Measurements from ENCODE around the gene LRFN4.

The LRFN4 gene

GRCh38 chr11:66864924-66865697 lies 8.2 kb downstream of the LRFN4 start:
- DNase-seq (ENCODE audit: low spot score), result peak; percentile 15
- TF ChIP-seq CTCF (IDR thresholded peaks at IDR 0.05; ENCODE audit: extremely low read depth, missing control alignments), result no peak

DNA sequence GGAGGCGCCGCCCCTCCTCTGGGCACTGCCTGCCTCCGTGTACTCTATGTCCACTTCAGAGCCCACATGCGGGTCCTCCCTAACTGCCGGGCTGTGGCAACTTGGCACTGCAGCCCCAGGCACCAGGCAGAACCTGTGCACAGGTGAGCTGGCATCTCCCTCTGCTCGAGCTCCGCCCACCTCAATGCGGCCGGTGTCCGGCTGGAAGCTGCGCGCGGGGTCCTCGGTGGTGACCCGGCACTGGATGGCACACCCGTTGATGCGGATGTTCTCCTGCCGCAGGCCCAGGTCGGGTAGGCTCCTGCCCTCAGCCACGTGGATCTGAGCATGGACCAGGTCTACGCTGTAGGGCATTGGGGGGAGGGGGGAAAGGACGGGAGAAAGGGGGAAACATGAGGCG lies 9.1 kb downstream of the LRFN4 start:
- no peak for DNase-seq (ENCODE audit: low spot score)
- TF ChIP-seq CTCF (IDR thresholded peaks at IDR 0.05; ENCODE audit: extremely low read depth, missing control alignments), result no peak

GRCh38 chr11:66866511-66866986 lies 9.7 kb downstream of the LRFN4 start:
- no peak for TF ChIP-seq CTCF (IDR thresholded peaks at IDR 0.05; ENCODE audit: extremely low read depth, missing control alignments)
- DNase-seq (ENCODE audit: low spot score), result peak; percentile 36

GRCh38 chr11:66867425-66868040 lies 10.7 kb downstream of the LRFN4 start:
- no peak for TF ChIP-seq CTCF (IDR thresholded peaks at IDR 0.05; ENCODE audit: extremely low read depth, missing control alignments)
- DNase-seq (ENCODE audit: low spot score), result peak; percentile 14

DNA sequence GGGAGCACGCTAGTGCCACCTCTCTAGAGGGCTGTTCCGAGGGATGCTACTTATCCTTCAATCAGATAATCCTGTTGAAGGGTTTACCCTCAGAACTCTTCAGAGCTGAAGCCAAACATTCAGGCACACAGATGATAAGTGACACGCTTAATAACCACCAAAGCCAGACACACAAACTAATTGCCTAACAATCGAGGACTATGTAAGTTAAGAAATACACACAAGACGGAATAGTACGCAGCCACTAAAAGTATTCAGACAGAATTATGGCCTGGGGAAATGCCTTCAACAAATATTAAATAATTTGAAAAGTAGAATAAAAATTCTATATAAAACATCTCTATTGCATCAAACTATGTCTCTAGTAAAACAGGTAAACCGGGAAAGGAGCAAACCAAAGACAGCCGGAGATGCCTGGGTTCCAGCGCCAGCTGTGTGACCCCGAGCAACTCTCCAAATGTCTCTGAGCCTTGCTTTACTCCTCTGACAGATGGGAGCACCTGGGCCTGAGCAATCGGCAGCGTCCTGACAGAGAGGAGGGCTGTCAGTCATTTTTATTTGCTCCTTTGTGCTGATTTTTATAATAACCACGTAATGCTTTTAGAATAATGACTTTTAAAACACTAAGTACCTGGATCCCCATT lies 11.3 kb downstream of the LRFN4 start:
- TF ChIP-seq CTCF (IDR thresholded peaks at IDR 0.05; ENCODE audit: extremely low read depth, missing control alignments), result no peak
- DNase-seq (ENCODE audit: low spot score), result no peak

GRCh38 chr11:66868726-66869566 lies 12.1 kb downstream of the LRFN4 start:
- DNase-seq (ENCODE audit: low spot score), result peak; percentile 94
- TF ChIP-seq CTCF (IDR thresholded peaks at IDR 0.05; ENCODE audit: extremely low read depth, missing control alignments), result peak; percentile 61

Data from GM20000 (cell line).